ENCODE data around the gene EDIL3.

The EDIL3 gene

DNA sequence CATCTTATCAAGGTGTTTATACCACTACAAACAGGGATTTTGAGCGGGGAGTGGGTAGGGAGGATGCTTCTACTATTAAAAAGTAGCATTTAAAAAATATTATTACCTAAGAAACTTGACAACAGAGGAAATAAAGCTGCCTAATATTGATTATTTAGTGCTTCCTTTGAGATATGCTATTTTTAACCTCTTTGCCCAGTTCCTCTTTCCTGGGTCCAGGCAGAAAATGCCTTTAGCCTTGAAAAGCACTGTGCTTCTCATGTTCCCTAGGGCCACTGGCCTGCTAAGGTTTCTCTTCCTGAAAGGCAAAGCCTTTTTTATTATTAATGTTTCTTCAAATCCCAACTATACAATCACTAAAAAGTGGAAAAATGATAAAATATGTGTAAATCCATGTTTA lies 446.8 kb downstream of the EDIL3 start:
- FAIRE-seq, result no peak

DNA sequence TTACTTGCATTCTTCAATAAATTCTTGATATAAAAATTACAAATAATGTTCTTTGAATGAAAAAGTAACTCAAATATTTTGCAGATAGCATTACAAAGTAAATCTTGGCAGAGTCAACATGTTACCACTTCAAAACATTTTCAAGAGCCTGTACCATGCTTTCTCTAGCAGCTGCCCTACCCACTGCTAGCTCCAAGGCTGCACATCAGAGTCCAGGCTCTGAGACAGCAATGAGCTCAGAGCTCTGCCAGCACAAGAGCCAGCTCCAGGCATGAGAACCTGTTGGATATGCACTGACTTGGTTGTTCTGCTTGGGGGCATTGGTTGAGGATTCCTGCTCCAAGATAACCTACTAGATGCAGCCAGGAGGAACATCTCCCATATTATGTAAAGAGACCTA lies 452.7 kb downstream of the EDIL3 start:
- FAIRE-seq, result no peak

GRCh38 chr5:83927140-83927733 lies 457.4 kb downstream of the EDIL3 start:
- no peak for FAIRE-seq

DNA sequence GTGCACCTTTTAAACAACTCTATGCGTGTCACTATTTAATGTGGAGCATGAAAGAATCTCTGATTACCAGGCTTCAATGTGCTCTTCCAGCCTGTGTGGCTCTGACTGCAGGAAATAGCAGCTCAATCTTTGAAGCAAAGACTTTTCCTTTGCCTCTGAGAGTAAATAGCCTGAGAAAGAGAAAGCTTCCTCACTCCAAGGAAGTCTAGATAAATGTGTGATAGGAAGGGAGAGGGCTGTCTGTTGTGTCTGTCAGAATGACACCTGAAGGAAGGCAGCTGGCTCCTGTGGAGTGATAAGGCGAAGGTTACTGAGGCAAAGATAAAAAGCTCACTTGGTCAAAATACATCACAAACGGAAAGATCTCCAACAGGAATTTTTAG lies 458.7 kb downstream of the EDIL3 start:
- FAIRE-seq, result no peak

DNA sequence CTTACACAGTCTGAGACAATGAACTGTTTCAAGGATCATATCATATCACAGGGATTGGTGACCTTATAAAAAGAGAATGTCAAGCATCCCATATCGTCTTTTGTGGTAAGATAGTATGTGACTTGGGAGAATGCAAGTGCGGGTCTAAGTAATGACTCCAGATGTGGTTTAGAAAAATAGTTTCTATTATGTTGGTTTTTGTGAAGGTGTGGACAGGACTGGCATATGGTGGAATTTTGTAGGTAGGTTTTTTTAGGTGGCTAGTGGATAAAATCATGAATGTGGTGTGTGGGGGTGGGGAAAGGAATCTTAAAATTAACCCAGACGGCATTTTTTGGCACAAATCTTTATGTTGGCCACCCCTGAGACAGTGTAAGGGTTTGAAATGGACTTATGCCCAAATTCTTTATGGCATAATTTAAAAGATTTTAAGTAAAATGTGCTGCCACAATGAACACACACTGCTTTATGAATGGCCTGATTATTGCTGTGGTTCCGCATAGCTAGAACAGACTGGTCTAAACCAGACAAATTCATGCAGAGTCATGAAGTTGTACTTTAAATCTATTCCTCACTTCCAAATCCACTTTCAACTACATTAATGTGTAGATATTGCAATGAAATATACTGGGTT lies 459.2 kb downstream of the EDIL3 start:
- FAIRE-seq, result no peak

DNA sequence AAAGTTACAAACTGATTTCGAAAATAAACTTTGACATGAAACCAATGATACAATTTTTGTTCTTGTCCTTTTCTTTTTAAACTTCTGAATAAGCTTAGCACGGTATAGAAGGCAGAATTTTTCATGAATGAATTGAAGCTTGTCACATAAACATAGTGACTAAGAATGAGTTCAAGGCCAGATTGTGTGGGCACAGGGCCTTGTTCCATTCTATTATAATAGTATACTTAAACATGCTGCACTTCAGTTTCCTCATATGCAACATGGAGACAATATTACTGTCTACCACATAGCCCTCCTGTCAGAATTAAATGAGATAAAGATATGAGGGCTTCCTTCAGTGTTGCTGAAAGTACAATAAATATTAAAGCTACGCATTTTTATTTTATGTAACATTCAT lies 459.8 kb downstream of the EDIL3 start:
- FAIRE-seq, result no peak

DNA sequence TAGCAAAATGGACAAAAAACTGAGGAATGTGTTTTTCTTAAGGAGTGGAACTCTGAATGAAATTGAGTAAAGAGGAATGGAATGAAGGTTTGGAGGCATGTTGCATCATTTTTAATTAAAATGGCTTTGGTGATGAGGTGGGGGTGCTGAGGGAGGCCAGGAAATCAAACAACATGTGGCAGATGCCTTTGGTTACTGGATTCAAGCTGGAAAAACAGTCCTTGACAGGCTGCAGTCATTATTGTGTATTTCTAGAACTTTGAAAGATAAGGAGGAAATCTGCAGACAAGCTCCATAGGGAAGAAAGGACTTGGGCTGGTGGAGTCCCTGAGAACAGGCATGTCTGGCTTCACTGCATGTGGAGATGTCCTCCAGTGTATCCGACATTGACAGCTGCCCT lies 460.5 kb downstream of the EDIL3 start:
- FAIRE-seq, result no peak

GRCh38 chr5:83922699-83923098 lies 462.0 kb downstream of the EDIL3 start:
- FAIRE-seq, result no peak

- FAIRE-seq, result no peak
Observed at GRCh38 chr5:83921666-83922193, 462.9 kb downstream of the EDIL3 start.

- no peak for FAIRE-seq
Observed at GRCh38 chr5:83919071-83920041, 465.3 kb downstream of the EDIL3 start.

- no peak for FAIRE-seq
Observed at GRCh38 chr5:83917261-83917908, 467.3 kb downstream of the EDIL3 start.

- FAIRE-seq, result no peak
Observed at GRCh38 chr5:83914662-83915418, 469.8 kb downstream of the EDIL3 start.

- FAIRE-seq, result no peak
Observed at GRCh38 chr5:83914199-83914598, 470.5 kb downstream of the EDIL3 start.

- no peak for FAIRE-seq
Observed at GRCh38 chr5:83913593-83913992, 471.1 kb downstream of the EDIL3 start.

- no peak for FAIRE-seq
Observed at GRCh38 chr5:83911367-83911919, 473.2 kb downstream of the EDIL3 start.

DNA sequence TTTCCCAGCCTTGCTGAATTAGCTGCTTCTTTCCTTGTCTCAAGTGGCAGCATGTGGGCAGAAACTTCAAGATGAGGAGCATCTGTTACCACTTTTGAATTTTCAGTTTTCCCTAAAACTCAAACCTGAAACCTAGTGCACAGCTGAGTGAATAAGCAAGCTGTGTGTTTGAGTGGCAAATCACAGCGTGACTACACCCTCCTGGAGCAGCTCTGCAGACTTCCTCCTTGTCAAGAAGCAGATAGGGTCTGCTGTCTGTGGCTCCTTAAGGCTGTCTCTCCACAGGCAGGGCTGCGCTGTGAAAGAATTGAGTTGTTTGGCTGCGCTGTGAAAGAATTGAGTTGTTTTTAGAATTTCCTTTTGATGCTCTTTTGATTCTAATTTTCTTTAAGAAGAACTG lies 484.4 kb downstream of the EDIL3 start:
- no peak for FAIRE-seq

- FAIRE-seq, result no peak
Observed at GRCh38 chr5:83899326-83899970, 485.2 kb downstream of the EDIL3 start.

DNA sequence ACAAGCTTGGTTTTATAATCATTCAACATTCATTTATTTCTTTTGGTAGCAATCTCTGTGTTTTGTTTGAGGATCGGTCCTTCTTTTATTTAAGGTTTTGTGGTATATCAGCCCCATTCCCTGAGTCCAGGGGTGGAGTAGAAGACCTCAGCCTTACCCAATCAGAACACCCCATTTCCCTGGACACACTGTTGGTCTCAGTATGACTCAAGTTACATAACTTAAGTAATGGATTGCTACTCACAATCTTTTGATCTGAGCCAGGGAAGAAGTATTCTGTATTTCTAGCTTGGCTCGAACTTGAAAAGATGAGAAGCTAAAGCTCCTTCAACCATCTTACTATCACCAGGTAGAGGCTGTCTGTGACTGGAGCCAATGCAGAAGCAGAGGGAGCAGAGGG lies 488.8 kb downstream of the EDIL3 start:
- FAIRE-seq, result no peak

GRCh38 chr5:83891261-83891660 lies 493.4 kb downstream of the EDIL3 start:
- no peak for FAIRE-seq

All from TTC549 (cell line).